Adrenal gland (tissue), 5 donors: Measurements from ENCODE around the gene CCNY.

Source experiments
- POLR2A ChIP-seq, 2 donors: fragments of 450-650 bp; IDR thresholded peaks; one replicate each; pipeline ENCODE4 v1.6.1; 2017; ENCODE audit warnings: antibody characterized with exemption in 2 of 2, mild to moderate bottlenecking in 2 of 2, moderate library complexity in 1 of 2
- TF ChIP-seq, protein P1 (sequence below), 6 experiments: fragments of 450-650 bp in 4 of 6; fragments of 200-600 bp in 2 of 6; sonication (generic) in 1 of 6; IDR thresholded peaks; 1 replicate in 5 of 6; 2 replicates in 1 of 6; pipeline versions ENCODE4 v1.5.1 to v1.8.0; 2016 to 2021; ENCODE audit warnings: antibody characterized with exemption in 6 of 6, mild to moderate bottlenecking in 2 of 6, moderate library complexity in 1 of 6
- donor health status: DM: no; HTN: no; CAD: no.

DNA sequence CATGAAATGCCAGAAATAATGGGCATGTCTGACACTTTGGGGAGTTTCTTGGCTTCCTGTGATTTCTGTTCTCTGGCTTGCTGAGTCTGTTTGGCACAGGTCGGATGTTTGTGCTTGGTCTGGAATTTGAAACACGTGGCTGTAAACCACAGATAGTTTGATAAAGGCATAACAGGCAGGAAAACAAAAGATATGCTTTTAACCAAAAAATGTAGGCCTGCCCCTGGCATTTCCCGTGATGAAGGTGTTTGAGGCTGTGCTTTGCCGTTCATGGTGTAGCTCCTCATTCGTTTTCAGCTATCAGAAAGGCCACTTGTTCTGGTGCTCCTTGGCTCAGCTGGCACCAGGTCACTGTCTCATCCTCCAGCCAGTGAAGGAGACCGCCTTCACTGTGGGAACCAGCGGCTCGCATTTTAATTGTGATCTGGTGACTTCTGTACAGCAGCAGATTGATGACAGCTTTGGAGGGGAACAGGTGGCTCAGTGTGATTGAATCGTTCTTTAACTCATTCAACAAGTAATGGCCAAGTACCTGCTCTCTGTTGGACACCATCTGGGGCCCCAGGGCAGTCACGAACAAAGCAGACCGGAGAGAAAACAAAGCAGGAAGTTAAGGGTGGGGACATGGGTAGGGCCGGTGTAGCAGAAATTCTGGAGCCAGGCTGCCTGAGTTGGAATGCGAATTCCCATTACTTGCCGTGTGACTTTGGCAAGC is 111.5 kb downstream of the CCNY start:
- TF ChIP-seq, protein P1, sequence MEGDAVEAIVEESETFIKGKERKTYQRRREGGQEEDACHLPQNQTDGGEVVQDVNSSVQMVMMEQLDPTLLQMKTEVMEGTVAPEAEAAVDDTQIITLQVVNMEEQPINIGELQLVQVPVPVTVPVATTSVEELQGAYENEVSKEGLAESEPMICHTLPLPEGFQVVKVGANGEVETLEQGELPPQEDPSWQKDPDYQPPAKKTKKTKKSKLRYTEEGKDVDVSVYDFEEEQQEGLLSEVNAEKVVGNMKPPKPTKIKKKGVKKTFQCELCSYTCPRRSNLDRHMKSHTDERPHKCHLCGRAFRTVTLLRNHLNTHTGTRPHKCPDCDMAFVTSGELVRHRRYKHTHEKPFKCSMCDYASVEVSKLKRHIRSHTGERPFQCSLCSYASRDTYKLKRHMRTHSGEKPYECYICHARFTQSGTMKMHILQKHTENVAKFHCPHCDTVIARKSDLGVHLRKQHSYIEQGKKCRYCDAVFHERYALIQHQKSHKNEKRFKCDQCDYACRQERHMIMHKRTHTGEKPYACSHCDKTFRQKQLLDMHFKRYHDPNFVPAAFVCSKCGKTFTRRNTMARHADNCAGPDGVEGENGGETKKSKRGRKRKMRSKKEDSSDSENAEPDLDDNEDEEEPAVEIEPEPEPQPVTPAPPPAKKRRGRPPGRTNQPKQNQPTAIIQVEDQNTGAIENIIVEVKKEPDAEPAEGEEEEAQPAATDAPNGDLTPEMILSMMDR (IDR thresholded peaks at IDR 0.05): no peak
- no peak for TF ChIP-seq POLR2A (IDR thresholded peaks at IDR 0.05)
